ENCODE data around the gene ZNF746.
A peak's percentile ranks its signal among the peaks of the same experiment; 100 is the strongest.

ZNF746 gene

DNA sequence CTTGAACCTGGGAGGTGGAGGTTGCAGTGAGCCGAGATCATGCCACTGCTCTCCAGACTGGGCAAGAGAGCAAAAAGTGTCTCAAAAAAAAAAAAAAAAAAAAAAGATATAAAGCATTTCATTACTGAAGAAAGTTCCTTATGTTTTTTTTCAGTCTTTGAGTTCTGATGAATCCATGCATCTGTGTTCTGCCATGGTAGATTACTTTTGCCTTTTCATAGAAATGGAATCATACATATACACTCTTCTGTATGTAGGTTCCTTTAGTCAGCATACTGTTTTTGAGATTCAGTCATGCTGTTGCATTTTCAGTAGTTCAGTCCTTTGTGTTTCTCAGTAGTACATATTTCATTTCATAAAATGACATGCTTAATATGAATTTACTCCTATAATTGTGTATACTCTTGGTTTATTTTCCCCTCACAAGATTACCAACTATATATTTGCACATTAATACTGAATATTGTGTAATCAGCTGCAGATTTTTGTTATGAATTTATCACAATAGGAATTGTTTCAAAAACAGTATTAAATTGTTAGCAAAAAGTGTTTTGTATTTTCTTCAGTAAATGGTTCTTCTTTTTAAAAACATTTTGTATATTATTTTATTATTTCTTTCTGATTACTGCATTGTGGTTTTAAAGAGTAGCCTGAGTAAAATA, 34.0 kb downstream of the ZNF746 start:
- no peak overlapping the region for H3K27ac ChIP-seq (ENCODE audit: extremely low read depth, low read depth, low read length)
- no peaks in the 10 kb centered on the region for H3K9me3 ChIP-seq (ENCODE audit: control insufficient read depth, insufficient read depth, low read depth, low read length)
- TF ChIP-seq ZBTB17 (tag by site-specific recombination; IDR thresholded peaks at IDR 0.05) (peak; percentile 92), ZNF558 (tag by site-specific recombination; IDR thresholded peaks at IDR 0.05) (no peak)
- CTCF ChIA-PET, result interaction anchor here (1.3 kb wide), 1 partner anchor 12 kb away, joined by 3 read pairs; no protein-coding TSS in a partner anchor
- POLR2A ChIA-PET, result interaction anchor here (0.7 kb wide), 1 partner anchor 175 kb away, joined by 3 read pairs; no protein-coding TSS in a partner anchor
- no peak overlapping the region for H3K4me3 ChIP-seq (ENCODE audit: low read depth, low read length)
- no peaks in the 10 kb centered on the region for H3K36me3 ChIP-seq (ENCODE audit: control insufficient read depth in 2 of 2, insufficient read depth in 1 of 2, low read length in 2 of 2)
- H3K4me1 ChIP-seq (ENCODE audit: control insufficient read depth, insufficient read depth, low read length), result no peaks in the 10 kb centered on the region

DNA sequence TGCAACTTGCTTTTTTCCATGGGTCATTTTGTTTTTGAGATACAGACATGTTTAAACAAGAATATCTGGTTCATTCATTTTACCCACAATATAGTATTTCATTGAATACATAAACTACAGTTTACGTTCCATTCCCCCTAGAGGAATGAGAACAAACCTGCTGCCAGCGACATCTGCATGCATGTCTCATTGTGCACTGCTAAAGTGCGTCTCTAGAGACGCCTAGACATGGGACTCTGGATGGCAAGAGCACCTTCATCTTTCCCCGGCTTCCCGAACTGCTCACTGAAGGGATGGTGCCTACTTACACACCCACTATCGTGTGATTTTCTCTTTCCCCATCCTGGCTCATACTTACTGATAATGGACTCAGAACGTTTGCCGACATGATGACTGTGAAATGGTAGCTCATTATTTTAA, 35.5 kb downstream of the ZNF746 start:
- ChIA-PET CTCF (no interaction called here), POLR2A (no interaction called here)
- TF ChIP-seq ZNF776 (tag by site-specific recombination; IDR thresholded peaks at IDR 0.05; ENCODE audit: borderline replicate concordance) (no peak), TCF7L2 (IDR thresholded peaks at IDR 0.05; ENCODE audit: borderline replicate concordance, low read depth, low read length) (no peak), ZNF664 (tag by site-specific recombination; IDR thresholded peaks at IDR 0.05) (no peak), KLF10 (tag by site-specific recombination; IDR thresholded peaks at IDR 0.05) (no peak), ZNF10 (tag by site-specific recombination; IDR thresholded peaks at IDR 0.05) (no peak), ZFHX2 (tag by site-specific recombination; conservative IDR thresholded peaks at IDR 0.05) (no peak), ZNF677 (tag by site-specific recombination; IDR thresholded peaks at IDR 0.05) (no peak), ZFP37 (tag by site-specific recombination; IDR thresholded peaks at IDR 0.05) (no peak), ZNF146 (tag by site-specific recombination; IDR thresholded peaks at IDR 0.05) (no peak), ZNF404 (tag by site-specific recombination; IDR thresholded peaks at IDR 0.05) (no peak), ZBTB8A (tag by site-specific recombination; IDR thresholded peaks at IDR 0.05) (no peak), ZIC2 (tag by site-specific recombination; IDR thresholded peaks at IDR 0.05) (no peak), ZNF658 (tag by site-specific recombination; IDR thresholded peaks at IDR 0.05) (no peak), ZNF610 (tag by site-specific recombination; IDR thresholded peaks at IDR 0.05; ENCODE audit: borderline replicate concordance) (no peak), ZSCAN30 (tag by site-specific recombination; IDR thresholded peaks at IDR 0.05) (no peak), ZNF138 (tag by site-specific recombination; IDR thresholded peaks at IDR 0.05; ENCODE audit: borderline replicate concordance) (no peak), REPIN1 (tag by site-specific recombination; IDR thresholded peaks at IDR 0.05; ENCODE audit: low read depth) (no peak), ZNF830 (tag by site-specific recombination; IDR thresholded peaks at IDR 0.05; ENCODE audit: low read depth) (no peak)
- TF ChIP-seq, protein P1, sequence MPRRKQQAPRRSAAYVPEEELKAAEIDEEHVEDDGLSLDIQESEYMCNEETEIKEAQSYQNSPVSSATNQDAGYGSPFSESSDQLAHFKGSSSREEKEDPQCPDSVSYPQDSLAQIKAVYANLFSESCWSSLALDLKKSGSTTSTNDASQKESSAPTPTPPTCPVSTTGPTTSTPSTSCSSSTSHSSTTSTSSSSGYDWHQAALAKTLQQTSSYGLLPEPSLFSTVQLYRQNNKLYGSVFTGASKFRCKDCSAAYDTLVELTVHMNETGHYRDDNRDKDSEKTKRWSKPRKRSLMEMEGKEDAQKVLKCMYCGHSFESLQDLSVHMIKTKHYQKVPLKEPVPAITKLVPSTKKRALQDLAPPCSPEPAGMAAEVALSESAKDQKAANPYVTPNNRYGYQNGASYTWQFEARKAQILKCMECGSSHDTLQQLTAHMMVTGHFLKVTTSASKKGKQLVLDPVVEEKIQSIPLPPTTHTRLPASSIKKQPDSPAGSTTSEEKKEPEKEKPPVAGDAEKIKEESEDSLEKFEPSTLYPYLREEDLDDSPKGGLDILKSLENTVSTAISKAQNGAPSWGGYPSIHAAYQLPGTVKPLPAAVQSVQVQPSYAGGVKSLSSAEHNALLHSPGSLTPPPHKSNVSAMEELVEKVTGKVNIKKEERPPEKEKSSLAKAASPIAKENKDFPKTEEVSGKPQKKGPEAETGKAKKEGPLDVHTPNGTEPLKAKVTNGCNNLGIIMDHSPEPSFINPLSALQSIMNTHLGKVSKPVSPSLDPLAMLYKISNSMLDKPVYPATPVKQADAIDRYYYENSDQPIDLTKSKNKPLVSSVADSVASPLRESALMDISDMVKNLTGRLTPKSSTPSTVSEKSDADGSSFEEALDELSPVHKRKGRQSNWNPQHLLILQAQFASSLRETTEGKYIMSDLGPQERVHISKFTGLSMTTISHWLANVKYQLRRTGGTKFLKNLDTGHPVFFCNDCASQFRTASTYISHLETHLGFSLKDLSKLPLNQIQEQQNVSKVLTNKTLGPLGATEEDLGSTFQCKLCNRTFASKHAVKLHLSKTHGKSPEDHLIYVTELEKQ (tag by site-specific recombination; IDR thresholded peaks at IDR 0.05; ENCODE audit: borderline replicate concordance), result no peak
- TF ChIP-seq, protein P2, sequence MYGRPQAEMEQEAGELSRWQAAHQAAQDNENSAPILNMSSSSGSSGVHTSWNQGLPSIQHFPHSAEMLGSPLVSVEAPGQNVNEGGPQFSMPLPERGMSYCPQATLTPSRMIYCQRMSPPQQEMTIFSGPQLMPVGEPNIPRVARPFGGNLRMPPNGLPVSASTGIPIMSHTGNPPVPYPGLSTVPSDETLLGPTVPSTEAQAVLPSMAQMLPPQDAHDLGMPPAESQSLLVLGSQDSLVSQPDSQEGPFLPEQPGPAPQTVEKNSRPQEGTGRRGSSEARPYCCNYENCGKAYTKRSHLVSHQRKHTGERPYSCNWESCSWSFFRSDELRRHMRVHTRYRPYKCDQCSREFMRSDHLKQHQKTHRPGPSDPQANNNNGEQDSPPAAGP (tag by site-specific recombination; IDR thresholded peaks at IDR 0.05), result no peak
- no peak overlapping the region for H3K4me3 ChIP-seq (ENCODE audit: low read depth, low read length)
- no peak overlapping the region for H3K27ac ChIP-seq (ENCODE audit: extremely low read depth, low read depth, low read length)
- peaks cover 0 to under 1% of the 10 kb centered on the region in 2 experiments; a peak in 1 of 3 replicates for H3K36me3 ChIP-seq (ENCODE audit: control insufficient read depth in 2 of 2, insufficient read depth in 1 of 2, low read length in 2 of 2)
- H3K4me1 ChIP-seq (ENCODE audit: control insufficient read depth, insufficient read depth, low read length), result no peaks in the 10 kb centered on the region
- no peaks in the 10 kb centered on the region for H3K9me3 ChIP-seq (ENCODE audit: control insufficient read depth, insufficient read depth, low read depth, low read length)
